GM23338 (cell line): ENCODE data around the gene SPRED2. TPM values are rescaled to one million over a fixed set of nuclear protein-coding genes. Genes with fewer than 3 reads are reported as not detected.

Source experiments
- ATAC-seq: fragments of 200-7000 bp; cut with Tn5 transposase; 3 replicates; pipeline ENCODE4 v1.9.1; 2020
- DNase-seq: peaks from one replicate; pipeline ENCODE4 v3.0.0-alpha.2; 2015; ENCODE audit warnings: low spot score
- H2AFZ ChIP-seq: fragments of 200-600 bp; sonication (generic); 2 replicates; pipeline ENCODE4 v1.8.0; 2016; ENCODE audit warnings: antibody characterized with exemption, mild to moderate bottlenecking, moderate library complexity
- H3F3A ChIP-seq: fragments of 200-600 bp; sonication (generic); replicated peaks from 2 replicates; pipeline ENCODE4 v1.8.0; 2017; ENCODE audit warnings: antibody characterized with exemption, mixed run types, low read depth
- H3K27ac ChIP-seq: fragments of 200-600 bp; sonication (generic); 2 replicates; pipeline ENCODE4 v1.6.1; 2016; ENCODE audit warnings: low read depth
- H3K27me3 ChIP-seq: fragments of 200-600 bp; sonication (generic); 2 replicates; pipeline ENCODE4 v1.8.0; 2016; ENCODE audit warnings: mild to moderate bottlenecking, mixed run types, moderate library complexity; ENCODE audit not compliant: insufficient read depth
- H3K36me3 ChIP-seq: fragments of 200-600 bp; sonication (generic); 2 replicates; pipeline ENCODE4 v1.8.0; 2016; ENCODE audit warnings: mild to moderate bottlenecking; ENCODE audit not compliant: insufficient read depth
- H3K4me1 ChIP-seq: fragments of 200-600 bp; sonication (generic); 2 replicates; pipeline ENCODE4 v1.8.0; 2016; ENCODE audit warnings: mild to moderate bottlenecking, moderate library complexity; ENCODE audit not compliant: insufficient read depth
- H3K4me2 ChIP-seq: fragments of 200-600 bp; sonication (generic); 2 replicates; pipeline ENCODE4 v1.7.1; 2017; ENCODE audit warnings: mixed run types
- H3K4me3 ChIP-seq: fragments of 200-600 bp; sonication (generic); 2 replicates; pipeline ENCODE4 v1.6.1; 2016; ENCODE audit warnings: mixed run types
- H3K79me2 ChIP-seq: fragments of 200-600 bp; sonication (generic); replicated peaks from 2 replicates; pipeline ENCODE4 v1.8.0; 2017; ENCODE audit warnings: mild to moderate bottlenecking; ENCODE audit not compliant: insufficient read depth
- H3K9me2 ChIP-seq: fragments of 200-600 bp; sonication (generic); 2 replicates; pipeline ENCODE4 v1.8.0; 2017; ENCODE audit not compliant: insufficient read depth
- H4K20me1 ChIP-seq: fragments of 200-600 bp; sonication (generic); replicated peaks from 2 replicates; pipeline ENCODE4 v1.8.0; 2017; ENCODE audit warnings: mild to moderate bottlenecking; ENCODE audit not compliant: insufficient read depth
- H3K27ac Mint-ChIP-seq: 2 replicates; pipeline ENCODE4 v1.8.0; 2020; ENCODE audit warnings: inconsistent platforms, mild to moderate bottlenecking, moderate library complexity, mixed read lengths
- H3K27me3 Mint-ChIP-seq: 3 replicates; pipeline ENCODE4 v1.8.0; 2022; ENCODE audit warnings: low read depth, mild to moderate bottlenecking, moderate library complexity, mixed read lengths, inconsistent platforms; ENCODE audit not compliant: insufficient read depth, poor library complexity
- H3K36me3 Mint-ChIP-seq: 3 replicates; pipeline ENCODE4 v1.8.0; 2021; ENCODE audit warnings: low read depth, mild to moderate bottlenecking, inconsistent platforms, moderate library complexity, mixed read lengths
- H3K4me1 Mint-ChIP-seq: 3 replicates; pipeline ENCODE4 v1.8.0; 2020; ENCODE audit warnings: mild to moderate bottlenecking, inconsistent platforms, mixed read lengths
- H3K4me3 Mint-ChIP-seq: 3 replicates; pipeline ENCODE4 v1.8.0; 2021; ENCODE audit warnings: moderate library complexity, mild to moderate bottlenecking, inconsistent platforms, mixed read lengths
- H3K9me3 Mint-ChIP-seq: 3 replicates; pipeline ENCODE4 v1.8.0; 2020; ENCODE audit warnings: moderate library complexity, mild to moderate bottlenecking, inconsistent platforms, mixed read lengths
- EZH2 ChIP-seq: fragments of 200-600 bp; sonication (generic); IDR thresholded peaks from one replicate; pipeline ENCODE4 v1.8.0; 2017; ENCODE audit warnings: antibody characterized with exemption, mild to moderate bottlenecking, low read depth; ENCODE audit not compliant: unreplicated experiment
- EZH2phosphoT487 ChIP-seq: fragments of 200-600 bp; sonication (generic); IDR thresholded peaks from one replicate; pipeline ENCODE4 v1.8.1; 2018; ENCODE audit warnings: antibody characterized with exemption; ENCODE audit not compliant: unreplicated experiment
- NANOG ChIP-seq: IDR thresholded peaks from 2 replicates; pipeline ENCODE4 v1.6.1; 2016; ENCODE audit warnings: antibody characterized with exemption, borderline replicate concordance
- POLR2AphosphoS5 ChIP-seq: IDR thresholded peaks from 2 replicates; pipeline ENCODE4 v1.6.1; 2016; ENCODE audit warnings: antibody characterized with exemption, low read depth
- STAT1 ChIP-seq: IDR thresholded peaks from one replicate; pipeline ENCODE4 v1.6.1; 2016; ENCODE audit warnings: antibody characterized with exemption; ENCODE audit not compliant: unreplicated experiment
- ZNF114 ChIP-seq: fragments of 250-450 bp; sonication (Bioruptor Pico); IDR thresholded peaks from 2 replicates; pipeline ENCODE4 v1.5.0; 2020; ENCODE audit warnings: mild to moderate bottlenecking, moderate library complexity
- ZNF331 ChIP-seq: fragments of 250-450 bp; sonication (Bioruptor Pico); IDR thresholded peaks from 2 replicates; pipeline ENCODE4 v1.5.0; 2020; ENCODE audit warnings: low read depth, mild to moderate bottlenecking, moderate library complexity
- polyA plus RNA-seq: library from polyadenylated mRNA; unstranded; fragments of >200 nt; fragmentation: Nextera tagmentation; extraction: Ambion mirVana; gene quantifications from 2 replicates; pipeline ENCODE4 v1.2.1, GENCODE V29; 2016
- total RNA-seq: library from RNA; depleted of rRNA; stranded (reverse); fragments of >200 nt; shearing (Covaris generic); gene quantifications from 2 replicates; pipeline ENCODE4 v1.2.3, GENCODE V29; 2014
- TF ChIP-seq, protein P1 (sequence below): fragments of 250-450 bp; sonication (Bioruptor Pico); IDR thresholded peaks from 2 replicates; pipeline ENCODE4 v1.5.0; 2020; ENCODE audit warnings: mild to moderate bottlenecking, moderate library complexity
- TF ChIP-seq, protein P2 (sequence below): IDR thresholded peaks from one replicate; pipeline ENCODE4 v1.6.1; 2018; ENCODE audit warnings: antibody characterized with exemption; ENCODE audit not compliant: unreplicated experiment
- TF ChIP-seq, protein P3 (sequence below), 2 experiments: fragments of 200-600 bp in 1 of 2; sonication (generic) in 1 of 2; conservative IDR thresholded peaks; 2 replicates each; pipeline versions ENCODE4 v1.5.1 to v1.6.1; 2016 to 2017; ENCODE audit warnings: antibody characterized with exemption in 2 of 2, low read depth in 2 of 2, mild to moderate bottlenecking in 2 of 2, moderate library complexity in 1 of 2

The SPRED2 gene
- total and polyA plus RNA-seq, 2 experiments from 2014 or later, result 8.7 to 13.0 TPM

DNA sequence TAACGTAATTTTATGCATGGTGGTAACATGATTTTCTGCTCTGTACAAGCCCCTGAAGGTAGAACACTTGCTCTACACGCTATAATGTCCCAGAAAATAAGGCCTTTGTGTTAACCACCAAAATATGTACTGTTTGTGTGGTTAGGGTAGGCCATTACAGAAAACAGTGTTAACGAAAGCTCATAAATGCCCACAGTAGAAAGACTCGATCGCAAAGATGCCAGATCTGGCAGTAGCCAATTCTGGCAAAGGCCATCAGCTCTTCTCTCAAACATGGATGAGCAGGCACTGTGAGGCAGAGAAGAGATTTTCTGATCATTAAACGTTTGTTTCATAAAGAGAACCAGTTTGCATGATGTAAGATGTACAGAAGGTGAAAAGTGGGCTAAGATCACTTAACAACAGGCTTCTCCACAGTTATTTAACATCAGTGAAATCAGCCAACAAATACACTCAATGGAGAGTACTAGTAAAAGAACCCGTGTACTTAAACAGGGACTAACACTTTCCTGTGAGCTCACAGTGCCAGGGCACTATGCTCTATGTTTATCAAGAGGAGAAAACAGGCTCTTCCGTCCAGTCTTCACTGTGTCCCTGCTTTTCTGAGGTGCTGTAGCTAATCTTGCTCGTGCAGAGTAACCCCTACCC lies 80.3 kb downstream of the SPRED2 start (continued):
- TF ChIP-seq, protein P1, sequence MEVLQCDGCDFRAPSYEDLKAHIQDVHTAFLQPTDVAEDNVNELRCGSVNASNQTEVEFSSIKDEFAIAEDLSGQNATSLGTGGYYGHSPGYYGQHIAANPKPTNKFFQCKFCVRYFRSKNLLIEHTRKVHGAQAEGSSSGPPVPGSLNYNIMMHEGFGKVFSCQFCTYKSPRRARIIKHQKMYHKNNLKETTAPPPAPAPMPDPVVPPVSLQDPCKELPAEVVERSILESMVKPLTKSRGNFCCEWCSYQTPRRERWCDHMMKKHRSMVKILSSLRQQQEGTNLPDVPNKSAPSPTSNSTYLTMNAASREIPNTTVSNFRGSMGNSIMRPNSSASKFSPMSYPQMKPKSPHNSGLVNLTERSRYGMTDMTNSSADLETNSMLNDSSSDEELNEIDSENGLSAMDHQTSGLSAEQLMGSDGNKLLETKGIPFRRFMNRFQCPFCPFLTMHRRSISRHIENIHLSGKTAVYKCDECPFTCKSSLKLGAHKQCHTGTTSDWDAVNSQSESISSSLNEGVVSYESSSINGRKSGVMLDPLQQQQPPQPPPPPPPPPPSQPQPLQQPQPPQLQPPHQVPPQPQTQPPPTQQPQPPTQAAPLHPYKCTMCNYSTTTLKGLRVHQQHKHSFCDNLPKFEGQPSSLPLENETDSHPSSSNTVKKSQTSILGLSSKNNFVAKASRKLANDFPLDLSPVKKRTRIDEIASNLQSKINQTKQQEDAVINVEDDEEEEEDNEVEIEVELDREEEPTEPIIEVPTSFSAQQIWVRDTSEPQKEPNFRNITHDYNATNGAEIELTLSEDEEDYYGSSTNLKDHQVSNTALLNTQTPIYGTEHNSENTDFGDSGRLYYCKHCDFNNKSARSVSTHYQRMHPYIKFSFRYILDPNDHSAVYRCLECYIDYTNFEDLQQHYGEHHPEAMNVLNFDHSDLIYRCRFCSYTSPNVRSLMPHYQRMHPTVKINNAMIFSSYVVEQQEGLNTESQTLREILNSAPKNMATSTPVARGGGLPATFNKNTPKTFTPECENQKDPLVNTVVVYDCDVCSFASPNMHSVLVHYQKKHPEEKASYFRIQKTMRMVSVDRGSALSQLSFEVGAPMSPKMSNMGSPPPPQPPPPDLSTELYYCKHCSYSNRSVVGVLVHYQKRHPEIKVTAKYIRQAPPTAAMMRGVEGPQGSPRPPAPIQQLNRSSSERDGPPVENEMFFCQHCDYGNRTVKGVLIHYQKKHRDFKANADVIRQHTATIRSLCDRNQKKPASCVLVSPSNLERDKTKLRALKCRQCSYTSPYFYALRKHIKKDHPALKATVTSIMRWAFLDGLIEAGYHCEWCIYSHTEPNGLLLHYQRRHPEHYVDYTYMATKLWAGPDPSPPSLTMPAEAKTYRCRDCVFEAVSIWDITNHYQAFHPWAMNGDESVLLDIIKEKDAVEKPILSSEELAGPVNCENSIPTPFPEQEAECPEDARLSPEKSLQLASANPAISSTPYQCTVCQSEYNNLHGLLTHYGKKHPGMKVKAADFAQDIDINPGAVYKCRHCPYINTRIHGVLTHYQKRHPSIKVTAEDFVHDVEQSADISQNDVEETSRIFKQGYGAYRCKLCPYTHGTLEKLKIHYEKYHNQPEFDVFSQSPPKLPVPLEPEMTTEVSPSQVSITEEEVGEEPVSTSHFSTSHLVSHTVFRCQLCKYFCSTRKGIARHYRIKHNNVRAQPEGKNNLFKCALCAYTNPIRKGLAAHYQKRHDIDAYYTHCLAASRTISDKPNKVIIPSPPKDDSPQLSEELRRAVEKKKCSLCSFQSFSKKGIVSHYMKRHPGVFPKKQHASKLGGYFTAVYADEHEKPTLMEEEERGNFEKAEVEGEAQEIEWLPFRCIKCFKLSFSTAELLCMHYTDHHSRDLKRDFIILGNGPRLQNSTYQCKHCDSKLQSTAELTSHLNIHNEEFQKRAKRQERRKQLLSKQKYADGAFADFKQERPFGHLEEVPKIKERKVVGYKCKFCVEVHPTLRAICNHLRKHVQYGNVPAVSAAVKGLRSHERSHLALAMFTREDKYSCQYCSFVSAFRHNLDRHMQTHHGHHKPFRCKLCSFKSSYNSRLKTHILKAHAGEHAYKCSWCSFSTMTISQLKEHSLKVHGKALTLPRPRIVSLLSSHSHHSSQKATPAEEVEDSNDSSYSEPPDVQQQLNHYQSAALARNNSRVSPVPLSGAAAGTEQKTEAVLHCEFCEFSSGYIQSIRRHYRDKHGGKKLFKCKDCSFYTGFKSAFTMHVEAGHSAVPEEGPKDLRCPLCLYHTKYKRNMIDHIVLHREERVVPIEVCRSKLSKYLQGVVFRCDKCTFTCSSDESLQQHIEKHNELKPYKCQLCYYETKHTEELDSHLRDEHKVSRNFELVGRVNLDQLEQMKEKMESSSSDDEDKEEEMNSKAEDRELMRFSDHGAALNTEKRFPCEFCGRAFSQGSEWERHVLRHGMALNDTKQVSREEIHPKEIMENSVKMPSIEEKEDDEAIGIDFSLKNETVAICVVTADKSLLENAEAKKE (CRISPR knock-in tag), result no peak
- TF ChIP-seq ZNF331 (CRISPR knock-in tag), result no peak

DNA sequence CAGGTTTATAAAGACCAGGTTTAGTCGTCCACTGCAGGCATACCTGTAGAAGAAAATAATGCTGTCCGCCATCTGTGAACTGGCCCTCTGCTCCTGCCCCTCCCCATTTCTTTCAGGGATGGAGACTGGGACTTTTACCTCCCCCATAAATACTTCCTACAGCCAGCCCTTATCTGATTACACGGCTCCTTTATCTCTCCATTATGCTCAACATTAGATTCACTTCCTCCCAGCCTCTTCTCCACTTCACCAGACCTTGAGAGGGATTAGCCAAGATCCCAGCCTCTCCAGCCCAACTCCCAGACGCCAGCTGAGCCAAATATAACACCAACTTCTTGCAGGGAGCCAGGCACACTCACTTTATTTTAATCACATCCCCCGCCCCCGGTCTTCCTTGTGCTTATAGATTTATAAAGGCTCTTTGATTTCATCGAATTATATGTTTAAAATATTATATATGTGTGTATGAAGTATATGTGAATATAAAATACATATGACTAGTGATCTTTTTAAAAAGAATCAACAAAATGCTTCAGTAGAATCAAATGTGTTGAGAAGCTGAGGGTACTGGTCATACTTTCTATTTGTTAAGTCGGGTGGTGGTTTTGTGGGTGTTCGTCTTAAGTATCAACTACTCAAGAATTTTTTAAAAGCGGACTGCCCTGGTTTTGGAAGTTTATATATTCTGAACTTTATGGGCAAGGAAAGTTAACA lies 81.0 kb downstream of the SPRED2 start:
- H3K9me3 Mint-ChIP-seq, result no peaks in the 10 kb centered on the region
- no peak for DNase-seq
- TF ChIP-seq, protein P2, sequence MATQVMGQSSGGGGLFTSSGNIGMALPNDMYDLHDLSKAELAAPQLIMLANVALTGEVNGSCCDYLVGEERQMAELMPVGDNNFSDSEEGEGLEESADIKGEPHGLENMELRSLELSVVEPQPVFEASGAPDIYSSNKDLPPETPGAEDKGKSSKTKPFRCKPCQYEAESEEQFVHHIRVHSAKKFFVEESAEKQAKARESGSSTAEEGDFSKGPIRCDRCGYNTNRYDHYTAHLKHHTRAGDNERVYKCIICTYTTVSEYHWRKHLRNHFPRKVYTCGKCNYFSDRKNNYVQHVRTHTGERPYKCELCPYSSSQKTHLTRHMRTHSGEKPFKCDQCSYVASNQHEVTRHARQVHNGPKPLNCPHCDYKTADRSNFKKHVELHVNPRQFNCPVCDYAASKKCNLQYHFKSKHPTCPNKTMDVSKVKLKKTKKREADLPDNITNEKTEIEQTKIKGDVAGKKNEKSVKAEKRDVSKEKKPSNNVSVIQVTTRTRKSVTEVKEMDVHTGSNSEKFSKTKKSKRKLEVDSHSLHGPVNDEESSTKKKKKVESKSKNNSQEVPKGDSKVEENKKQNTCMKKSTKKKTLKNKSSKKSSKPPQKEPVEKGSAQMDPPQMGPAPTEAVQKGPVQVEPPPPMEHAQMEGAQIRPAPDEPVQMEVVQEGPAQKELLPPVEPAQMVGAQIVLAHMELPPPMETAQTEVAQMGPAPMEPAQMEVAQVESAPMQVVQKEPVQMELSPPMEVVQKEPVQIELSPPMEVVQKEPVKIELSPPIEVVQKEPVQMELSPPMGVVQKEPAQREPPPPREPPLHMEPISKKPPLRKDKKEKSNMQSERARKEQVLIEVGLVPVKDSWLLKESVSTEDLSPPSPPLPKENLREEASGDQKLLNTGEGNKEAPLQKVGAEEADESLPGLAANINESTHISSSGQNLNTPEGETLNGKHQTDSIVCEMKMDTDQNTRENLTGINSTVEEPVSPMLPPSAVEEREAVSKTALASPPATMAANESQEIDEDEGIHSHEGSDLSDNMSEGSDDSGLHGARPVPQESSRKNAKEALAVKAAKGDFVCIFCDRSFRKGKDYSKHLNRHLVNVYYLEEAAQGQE, result no peak
- TF ChIP-seq POLR2AphosphoS5 (no peak), ZNF114 (CRISPR knock-in tag) (no peak), EZH2phosphoT487 (no peak), EZH2 (no peak), STAT1 (no peak), NANOG (no peak)
- TF ChIP-seq, protein P3, sequence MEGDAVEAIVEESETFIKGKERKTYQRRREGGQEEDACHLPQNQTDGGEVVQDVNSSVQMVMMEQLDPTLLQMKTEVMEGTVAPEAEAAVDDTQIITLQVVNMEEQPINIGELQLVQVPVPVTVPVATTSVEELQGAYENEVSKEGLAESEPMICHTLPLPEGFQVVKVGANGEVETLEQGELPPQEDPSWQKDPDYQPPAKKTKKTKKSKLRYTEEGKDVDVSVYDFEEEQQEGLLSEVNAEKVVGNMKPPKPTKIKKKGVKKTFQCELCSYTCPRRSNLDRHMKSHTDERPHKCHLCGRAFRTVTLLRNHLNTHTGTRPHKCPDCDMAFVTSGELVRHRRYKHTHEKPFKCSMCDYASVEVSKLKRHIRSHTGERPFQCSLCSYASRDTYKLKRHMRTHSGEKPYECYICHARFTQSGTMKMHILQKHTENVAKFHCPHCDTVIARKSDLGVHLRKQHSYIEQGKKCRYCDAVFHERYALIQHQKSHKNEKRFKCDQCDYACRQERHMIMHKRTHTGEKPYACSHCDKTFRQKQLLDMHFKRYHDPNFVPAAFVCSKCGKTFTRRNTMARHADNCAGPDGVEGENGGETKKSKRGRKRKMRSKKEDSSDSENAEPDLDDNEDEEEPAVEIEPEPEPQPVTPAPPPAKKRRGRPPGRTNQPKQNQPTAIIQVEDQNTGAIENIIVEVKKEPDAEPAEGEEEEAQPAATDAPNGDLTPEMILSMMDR (conservative IDR thresholded peaks at IDR 0.05; ENCODE audit: low read depth in 2 of 2), result no peak

More for the DNA sequence above, 81.0 kb downstream of the SPRED2 start:
- Mint-ChIP-seq H3K4me1 (peaks cover 37% of the 10 kb centered on the region), H3K27ac (no peak overlapping the region), H3K4me3 (no peak overlapping the region), H3K27me3 (peaks cover 9% of the 10 kb centered on the region), H3K36me3 (no peaks in the 10 kb centered on the region; the same call in 2 of the 3 replicates)
- ATAC-seq, result no peak
- no peak overlapping the region for H2AFZ ChIP-seq
- no peaks in the 10 kb centered on the region for H3F3A ChIP-seq
- H4K20me1 ChIP-seq, result peaks cover 15% of the 10 kb centered on the region
- no peaks in the 10 kb centered on the region for H3K9me2 ChIP-seq
- H3K4me1 ChIP-seq, result peaks cover 27% of the 10 kb centered on the region
- no peak overlapping the region for H3K4me3 ChIP-seq
- H3K79me2 ChIP-seq, result 0 out of 2 replicates have a peak, but pooled peaks cover 10% of the 10 kb centered on the region
- no peaks in the 10 kb centered on the region for H3K36me3 ChIP-seq
- peak overlapping the region; percentile 47; the same call in 1 of the 2 replicates for H3K4me2 ChIP-seq
- H3K27me3 ChIP-seq, result no peaks in the 10 kb centered on the region
- H3K27ac ChIP-seq, result no peak overlapping the region
